GM12875 (cell line): ENCODE results near the gene OR6K6.

Experiments
- H3K4me3 ChIP-seq: one replicate; pipeline ENCODE4 v1.5.1; 2011; ENCODE audit warnings: low read depth, low read length, control low read depth
- CTCF ChIP-seq: IDR thresholded peaks from 2 replicates; pipeline ENCODE4 v1.5.1; 2011; ENCODE audit warnings: low read depth, mild to moderate bottlenecking, control low read depth, inconsistent platforms, low read length, moderate library complexity, borderline replicate concordance; ENCODE audit not compliant: insufficient read depth

OR6K6 gene

GRCh38 chr1:158720620-158721019 is 33.9 kb upstream of the OR6K6 start, which contains the start of gene OR6K3:
Gene OR6K3 (minus strand): TSS chr1:158720720. CDS start chr1:158718115, 2,605 bp downstream.
- no peak within 1 kb of the TSS for H3K4me3 ChIP-seq
- no peak for TF ChIP-seq CTCF

GRCh38 chr1:158724442-158724841 is 30.1 kb upstream of the OR6K6 start:
- no peak for TF ChIP-seq CTCF
- H3K4me3 ChIP-seq: no peak overlapping the region

GRCh38 chr1:158728510-158729225 is 25.9 kb upstream of the OR6K6 start:
- TF ChIP-seq CTCF: no peak
- no peak overlapping the region for H3K4me3 ChIP-seq

- no peak for TF ChIP-seq CTCF
- H3K4me3 ChIP-seq: no peak overlapping the region
Measured at GRCh38 chr1:158730453-158730852, 24.1 kb upstream of the OR6K6 start.

- no peak overlapping the region for H3K4me3 ChIP-seq
- TF ChIP-seq CTCF: no peak
Measured at GRCh38 chr1:158731707-158732106, 22.8 kb upstream of the OR6K6 start.

GRCh38 chr1:158732524-158732923 is 22.0 kb upstream of the OR6K6 start:
- no peak overlapping the region for H3K4me3 ChIP-seq
- no peak for TF ChIP-seq CTCF

- TF ChIP-seq CTCF: no peak
- no peak overlapping the region for H3K4me3 ChIP-seq
Measured at GRCh38 chr1:158735848-158736247, 18.7 kb upstream of the OR6K6 start.
